ENCODE data around the gene SIRT7. TPM values are rescaled to one million over a fixed set of nuclear protein-coding genes. Genes with fewer than 3 reads are reported as not detected.

Gene SIRT7
- polyA plus RNA-seq, 1 donor from 2014 or later, result 44.5 TPM

- H4K20me1 ChIP-seq (ENCODE audit: insufficient read depth), result no peaks in the 10 kb centered on the region
- H3K79me2 ChIP-seq (replicated peaks; ENCODE audit: insufficient read depth, low read length), result peaks cover 4% of the 10 kb centered on the region
- H3K27ac ChIP-seq (ENCODE audit: low read length), result no peak overlapping the region
- H3K9ac ChIP-seq (ENCODE audit: low read length), result no peak overlapping the region
- no peaks in the 10 kb centered on the region for H3K27me3 ChIP-seq (ENCODE audit: insufficient read depth, low read depth, low read length)
- H3K9me3 ChIP-seq (ENCODE audit: low read length), result no peaks in the 10 kb centered on the region
- H2AFZ ChIP-seq (ENCODE audit: low read depth, low read length), result no peak overlapping the region
- H3K9me2 ChIP-seq (ENCODE audit: insufficient read depth, low read length), result no peaks in the 10 kb centered on the region
- H3F3A ChIP-seq (ENCODE audit: insufficient read depth, low read length, poor library complexity, severe bottlenecking), result no peaks in the 10 kb centered on the region
- TF ChIP-seq TAF1 (IDR thresholded peaks at IDR 0.05; ENCODE audit: low read depth), result no peak
- no peak for TF ChIP-seq EZH2 (IDR thresholded peaks at IDR 0.05; ENCODE audit: borderline replicate concordance, insufficient read depth, low read length, poor library complexity, severe bottlenecking)
- TF ChIP-seq SMC3 (conservative IDR thresholded peaks at IDR 0.05; ENCODE audit: poor library complexity), result no peak
- no peak for TF ChIP-seq RAD21 (conservative IDR thresholded peaks at IDR 0.05)
- no peak for TF ChIP-seq EP300 (conservative IDR thresholded peaks at IDR 0.05; ENCODE audit: poor library complexity, severe bottlenecking)
- TF ChIP-seq, protein P1, sequence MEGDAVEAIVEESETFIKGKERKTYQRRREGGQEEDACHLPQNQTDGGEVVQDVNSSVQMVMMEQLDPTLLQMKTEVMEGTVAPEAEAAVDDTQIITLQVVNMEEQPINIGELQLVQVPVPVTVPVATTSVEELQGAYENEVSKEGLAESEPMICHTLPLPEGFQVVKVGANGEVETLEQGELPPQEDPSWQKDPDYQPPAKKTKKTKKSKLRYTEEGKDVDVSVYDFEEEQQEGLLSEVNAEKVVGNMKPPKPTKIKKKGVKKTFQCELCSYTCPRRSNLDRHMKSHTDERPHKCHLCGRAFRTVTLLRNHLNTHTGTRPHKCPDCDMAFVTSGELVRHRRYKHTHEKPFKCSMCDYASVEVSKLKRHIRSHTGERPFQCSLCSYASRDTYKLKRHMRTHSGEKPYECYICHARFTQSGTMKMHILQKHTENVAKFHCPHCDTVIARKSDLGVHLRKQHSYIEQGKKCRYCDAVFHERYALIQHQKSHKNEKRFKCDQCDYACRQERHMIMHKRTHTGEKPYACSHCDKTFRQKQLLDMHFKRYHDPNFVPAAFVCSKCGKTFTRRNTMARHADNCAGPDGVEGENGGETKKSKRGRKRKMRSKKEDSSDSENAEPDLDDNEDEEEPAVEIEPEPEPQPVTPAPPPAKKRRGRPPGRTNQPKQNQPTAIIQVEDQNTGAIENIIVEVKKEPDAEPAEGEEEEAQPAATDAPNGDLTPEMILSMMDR (IDR thresholded peaks at IDR 0.05; ENCODE audit: poor library complexity, severe bottlenecking), result no peak
- no peak for TF ChIP-seq MXI1 (conservative IDR thresholded peaks at IDR 0.05; ENCODE audit: poor library complexity, severe bottlenecking)
- TF ChIP-seq, protein P2, sequence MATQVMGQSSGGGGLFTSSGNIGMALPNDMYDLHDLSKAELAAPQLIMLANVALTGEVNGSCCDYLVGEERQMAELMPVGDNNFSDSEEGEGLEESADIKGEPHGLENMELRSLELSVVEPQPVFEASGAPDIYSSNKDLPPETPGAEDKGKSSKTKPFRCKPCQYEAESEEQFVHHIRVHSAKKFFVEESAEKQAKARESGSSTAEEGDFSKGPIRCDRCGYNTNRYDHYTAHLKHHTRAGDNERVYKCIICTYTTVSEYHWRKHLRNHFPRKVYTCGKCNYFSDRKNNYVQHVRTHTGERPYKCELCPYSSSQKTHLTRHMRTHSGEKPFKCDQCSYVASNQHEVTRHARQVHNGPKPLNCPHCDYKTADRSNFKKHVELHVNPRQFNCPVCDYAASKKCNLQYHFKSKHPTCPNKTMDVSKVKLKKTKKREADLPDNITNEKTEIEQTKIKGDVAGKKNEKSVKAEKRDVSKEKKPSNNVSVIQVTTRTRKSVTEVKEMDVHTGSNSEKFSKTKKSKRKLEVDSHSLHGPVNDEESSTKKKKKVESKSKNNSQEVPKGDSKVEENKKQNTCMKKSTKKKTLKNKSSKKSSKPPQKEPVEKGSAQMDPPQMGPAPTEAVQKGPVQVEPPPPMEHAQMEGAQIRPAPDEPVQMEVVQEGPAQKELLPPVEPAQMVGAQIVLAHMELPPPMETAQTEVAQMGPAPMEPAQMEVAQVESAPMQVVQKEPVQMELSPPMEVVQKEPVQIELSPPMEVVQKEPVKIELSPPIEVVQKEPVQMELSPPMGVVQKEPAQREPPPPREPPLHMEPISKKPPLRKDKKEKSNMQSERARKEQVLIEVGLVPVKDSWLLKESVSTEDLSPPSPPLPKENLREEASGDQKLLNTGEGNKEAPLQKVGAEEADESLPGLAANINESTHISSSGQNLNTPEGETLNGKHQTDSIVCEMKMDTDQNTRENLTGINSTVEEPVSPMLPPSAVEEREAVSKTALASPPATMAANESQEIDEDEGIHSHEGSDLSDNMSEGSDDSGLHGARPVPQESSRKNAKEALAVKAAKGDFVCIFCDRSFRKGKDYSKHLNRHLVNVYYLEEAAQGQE (IDR thresholded peaks at IDR 0.05; ENCODE audit: borderline replicate concordance), result no peak
- no peak for TF ChIP-seq POLR2AphosphoS5 (IDR thresholded peaks at IDR 0.05)
- no peaks in the 10 kb centered on the region for H3K36me3 ChIP-seq (ENCODE audit: insufficient read depth, low read length)
- H3K4me3 ChIP-seq (ENCODE audit: low read length), result peak overlapping the region; percentile 35
- H3K4me2 ChIP-seq (ENCODE audit: low read length), result no peak overlapping the region
Observed at GRCh38 chr17:81911969-81912368, 6.0 kb downstream of the SIRT7 start.

DNA sequence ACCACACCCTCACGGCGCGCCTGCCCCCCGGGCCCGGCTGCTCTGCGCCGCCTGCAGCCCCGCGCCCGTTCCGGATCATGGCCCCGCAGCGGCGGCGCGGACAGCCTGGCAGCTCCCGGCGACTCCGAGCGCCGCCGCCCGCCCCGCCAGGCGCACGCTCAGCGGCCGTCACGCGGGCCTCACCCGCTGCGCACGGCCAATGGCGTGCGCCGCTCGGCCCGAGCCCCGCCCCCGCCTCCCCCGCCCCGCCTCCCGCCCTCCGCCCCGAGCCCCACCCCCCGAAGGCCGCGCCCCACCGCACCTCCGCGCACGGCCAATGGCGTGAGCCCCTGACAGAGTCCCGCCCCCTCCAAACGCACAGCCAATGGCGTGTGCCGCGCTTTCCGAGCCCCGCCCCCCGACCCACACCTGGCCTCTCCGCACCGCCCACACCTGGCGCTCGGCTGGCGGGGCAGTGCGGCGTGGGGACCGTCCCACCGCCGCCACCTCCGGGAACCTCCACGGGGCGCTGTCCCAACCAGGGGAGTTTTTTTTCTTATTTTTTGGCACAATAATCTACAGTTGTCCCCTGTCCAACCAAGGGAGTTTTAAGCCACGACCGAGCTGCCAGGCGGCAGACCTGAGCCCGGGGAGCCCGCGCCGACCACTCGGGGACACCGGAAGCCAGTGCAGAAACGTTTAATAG lies 6.6 kb downstream of the SIRT7 start, which contains the start of gene PCYT2:
TSS of gene PCYT2 (minus strand) at position 123 of the 685 bp plus-strand sequence. CDS start at position 79, 44 bp downstream.
- Histone ChIP-seq H3K9me3 (ENCODE audit: low read length) (no peaks in the 10 kb centered on the region), H3K9ac (ENCODE audit: low read length) (peak within 1 kb of the TSS; percentile 69), H4K20me1 (ENCODE audit: insufficient read depth) (no peaks in the 10 kb centered on the region), H3K27ac (ENCODE audit: low read length) (no peak within 1 kb of the TSS), H2AFZ (ENCODE audit: low read depth, low read length) (no peak within 1 kb of the TSS), H3K27me3 (ENCODE audit: insufficient read depth, low read depth, low read length) (no peaks in the 10 kb centered on the region), H3F3A (ENCODE audit: insufficient read depth, low read length, poor library complexity, severe bottlenecking) (no peaks in the 10 kb centered on the region), H3K36me3 (ENCODE audit: insufficient read depth, low read length) (no peaks in the 10 kb centered on the region), H3K9me2 (ENCODE audit: insufficient read depth, low read length) (no peaks in the 10 kb centered on the region), H3K4me2 (ENCODE audit: low read length) (peak within 1 kb of the TSS; percentile 91), H3K4me3 (ENCODE audit: low read length) (peak within 1 kb of the TSS; percentile 88), H3K79me2 (replicated peaks; ENCODE audit: insufficient read depth, low read length) (no peaks in the 10 kb centered on the region)
- TF ChIP-seq EZH2 (IDR thresholded peaks at IDR 0.05; ENCODE audit: borderline replicate concordance, insufficient read depth, low read length, poor library complexity, severe bottlenecking) (no peak), RAD21 (conservative IDR thresholded peaks at IDR 0.05) (peak; percentile 2)
